Dermis blood vessel endothelial cell (primary cell): ENCODE results near the gene NCOA4. TPM values are rescaled to one million over a fixed set of nuclear protein-coding genes. Genes with fewer than 3 reads are reported as not detected.
"Not testable (repeated sequence)": the region's sequence is repeated elsewhere in the genome, so short reads cannot be mapped to it uniquely, and the experiment has no call there.

ENCODE experiments used
- DNase-seq: peaks from one replicate; pipeline ENCODE4 v3.0.0; 2010
- total RNA-seq: library from RNA; depleted of rRNA; stranded (reverse); fragments of >200 nt; gene quantifications from 2 replicates; pipeline ENCODE4 v1.2.3, GENCODE V29; 2014

Gene NCOA4
- total RNA-seq, result 256 and 296 TPM in 2 replicates

DNA sequence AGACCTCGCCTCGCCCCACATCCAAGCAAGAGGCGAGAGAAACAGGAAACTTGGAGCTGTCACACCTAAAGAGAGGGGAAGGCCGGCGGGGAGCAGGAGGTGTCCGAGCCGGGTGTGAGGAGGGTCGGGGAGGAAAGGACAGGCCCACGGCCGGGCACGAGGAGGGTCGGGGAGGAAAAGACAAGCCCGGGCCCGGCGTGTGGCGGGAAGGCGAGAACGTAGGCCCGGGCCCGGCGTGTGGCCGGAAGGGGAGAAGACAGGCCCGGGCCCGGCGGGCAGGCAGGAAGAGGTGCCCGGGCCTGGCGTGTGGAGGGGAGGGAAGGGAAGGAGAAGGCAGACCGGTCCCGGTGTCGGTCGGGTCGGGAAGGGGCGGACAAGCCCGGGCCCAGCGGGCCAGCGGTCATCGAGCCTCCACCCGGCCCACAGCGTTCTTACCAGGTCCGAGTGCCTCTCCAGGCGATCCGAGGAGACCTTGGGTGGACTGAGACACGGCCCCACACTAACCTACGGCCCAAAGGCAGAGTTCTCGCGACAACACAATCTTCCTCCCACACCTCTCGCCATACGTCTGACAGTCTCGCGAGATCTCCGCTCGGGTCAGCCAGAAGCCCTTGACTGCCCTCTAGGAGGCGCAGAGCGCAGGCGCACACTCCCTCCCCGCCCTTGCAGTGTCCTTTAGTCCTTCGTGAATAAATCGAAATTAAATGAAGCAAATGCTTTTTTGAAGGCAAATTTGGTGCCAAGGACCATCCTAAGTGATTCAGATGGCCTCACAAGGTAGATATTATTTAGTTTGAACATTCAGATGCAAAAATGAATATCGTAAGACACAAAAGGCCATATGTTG is at the start of gene NCOA4:
NCOA4 (minus strand) TSS at position 533 of the 847 bp plus-strand sequence. CDS start 13,943 bp downstream, outside the sequence.
- DNase-seq, result peak; percentile 100

GRCh38 chr10:46079831-46080585 is 49.6 kb upstream of the NCOA4 start:
- DNase-seq, result no peak

DNA sequence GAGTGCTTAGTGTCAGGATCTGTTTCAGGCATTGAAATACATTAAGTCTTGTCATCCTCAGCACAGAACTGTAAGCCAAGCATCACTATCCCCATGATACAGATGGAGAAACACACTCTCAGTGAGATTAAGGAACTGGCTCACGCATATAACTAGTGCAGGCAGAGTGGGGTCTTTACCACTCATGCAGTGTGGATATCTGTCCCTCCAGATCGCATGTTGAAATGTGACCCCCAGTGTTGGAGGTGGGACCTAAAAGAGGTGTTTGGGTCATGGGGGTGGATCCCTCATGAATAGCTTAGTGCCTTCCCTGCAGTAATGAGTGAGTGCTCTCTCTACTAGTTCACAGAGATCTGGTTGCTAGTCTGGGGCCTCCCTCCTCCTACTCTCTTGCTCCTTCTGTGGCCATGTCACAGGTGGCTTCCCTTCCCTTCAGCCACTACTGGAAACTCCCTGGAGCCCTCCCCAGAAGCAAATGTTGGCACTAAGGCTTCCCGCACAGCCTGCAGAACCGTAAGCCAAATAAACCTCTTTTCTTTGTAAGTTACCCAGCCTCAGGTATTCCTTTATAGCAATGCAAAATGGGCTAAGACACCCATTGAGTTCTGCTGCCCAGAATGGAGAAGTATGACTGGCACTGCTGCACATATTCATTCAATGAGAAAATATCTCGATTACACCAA is 47.4 kb upstream of the NCOA4 start:
- no peak for DNase-seq

DNA sequence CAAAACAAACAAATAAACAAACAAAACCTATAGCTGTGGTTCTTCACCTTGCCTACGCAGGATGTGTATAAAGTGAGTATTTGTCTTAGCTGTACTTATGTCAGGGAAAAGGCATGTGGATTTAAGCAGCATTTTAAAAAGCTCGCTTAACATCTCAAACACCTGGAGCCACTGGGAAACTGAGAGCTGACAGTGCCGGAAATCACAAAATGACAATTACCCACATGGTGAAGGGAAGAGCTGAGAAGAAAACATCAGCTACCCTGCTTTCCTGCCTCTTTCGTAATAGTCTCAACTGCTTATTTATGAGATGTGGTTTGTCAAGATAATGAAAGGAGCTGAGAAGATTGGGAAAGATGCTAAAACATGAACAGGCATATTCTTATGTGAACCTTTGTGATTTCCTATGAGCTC is 46.7 kb upstream of the NCOA4 start:
- DNase-seq, result no peak

DNA sequence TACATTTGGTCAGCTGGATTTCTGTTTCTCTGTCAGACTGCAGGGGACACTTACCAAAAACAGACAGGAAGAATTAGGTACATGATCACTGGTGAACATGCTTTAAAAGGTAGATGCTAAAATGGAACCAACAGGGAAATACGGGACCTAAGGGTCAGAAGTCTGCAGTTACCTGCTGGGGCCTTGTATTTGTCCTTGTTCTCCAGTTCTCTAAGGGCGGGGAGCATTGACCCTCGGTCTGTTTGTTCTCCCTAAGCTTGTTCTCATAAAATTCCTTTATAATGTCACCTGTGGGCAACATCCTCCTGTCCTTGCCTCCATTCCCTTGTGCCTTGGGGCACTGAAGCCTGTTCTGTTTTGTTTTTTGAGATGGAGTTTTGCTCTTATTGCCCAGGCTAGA is 45.4 kb upstream of the NCOA4 start:
- no peak for DNase-seq

GRCh38 chr10:46074196-46074946 is 43.9 kb upstream of the NCOA4 start:
- DNase-seq, result no peak

GRCh38 chr10:46073564-46073963 is 43.1 kb upstream of the NCOA4 start:
- DNase-seq, result no peak

GRCh38 chr10:46070749-46071148 is 40.3 kb upstream of the NCOA4 start:
- no peak for DNase-seq

GRCh38 chr10:46069771-46070463 is 39.5 kb upstream of the NCOA4 start:
- DNase-seq, result no peak

GRCh38 chr10:46068905-46069304 is 38.5 kb upstream of the NCOA4 start:
- DNase-seq, result no peak

DNA sequence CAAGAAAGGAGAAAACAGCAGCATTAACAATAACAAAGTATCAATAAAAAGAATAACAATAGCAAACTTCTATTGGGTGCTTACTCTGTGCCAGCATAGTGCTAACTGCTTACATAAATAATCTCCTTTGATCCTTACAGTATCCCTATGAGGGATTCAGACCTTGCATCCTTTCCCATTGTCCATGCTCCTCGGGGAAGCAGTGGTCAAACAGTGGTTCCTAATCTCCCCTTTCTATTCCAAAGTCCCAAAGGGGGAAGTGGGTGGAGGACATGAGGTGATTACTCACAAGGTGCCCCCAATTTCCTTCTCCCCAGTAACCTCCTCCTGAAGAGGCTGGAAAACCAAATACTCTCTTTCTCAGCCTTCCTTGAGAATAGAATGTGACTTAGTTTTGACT is 37.7 kb upstream of the NCOA4 start:
- DNase-seq, result no peak

GRCh38 chr10:46064269-46064817 is 33.9 kb upstream of the NCOA4 start:
- no peak for DNase-seq

- DNase-seq, result no peak
These were observed 32.5 kb upstream of the NCOA4 start for GRCh38 chr10:46062723-46063428.

GRCh38 chr10:46060706-46061105 is 30.3 kb upstream of the NCOA4 start:
- no peak for DNase-seq

- DNase-seq, result not testable (repeated sequence)
These were observed 27.5 kb upstream of the NCOA4 start for GRCh38 chr10:46057927-46058326.

DNA sequence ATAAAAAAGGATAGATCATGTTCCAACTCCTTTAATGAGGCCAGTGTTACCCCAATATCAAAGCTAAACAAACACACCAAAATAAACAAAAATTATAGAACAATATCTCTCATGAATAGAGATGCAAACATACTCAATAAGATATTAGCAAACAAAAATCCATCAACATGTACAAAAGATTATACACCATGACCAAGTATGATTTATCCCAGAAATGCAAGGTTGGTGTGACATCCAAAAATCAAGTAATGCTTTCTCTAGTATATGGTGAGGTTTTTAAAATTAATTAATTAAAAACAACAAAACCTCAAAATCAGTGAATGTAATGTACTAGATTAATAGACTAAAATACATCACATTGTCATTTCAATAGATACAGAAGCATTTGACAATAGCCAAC is 26.6 kb upstream of the NCOA4 start:
- no peak for DNase-seq

GRCh38 chr10:46055771-46056170 is 25.3 kb upstream of the NCOA4 start:
- DNase-seq, result no peak

- no peak for DNase-seq
These were observed 23.4 kb upstream of the NCOA4 start for GRCh38 chr10:46053534-46054434.

GRCh38 chr10:46052791-46053375 is 22.5 kb upstream of the NCOA4 start:
- no peak for DNase-seq
